Prostate gland (tissue), 2 donors: ENCODE results near the gene COMT.

Experiments
- CTCF ChIP-seq, 4 experiments: fragments of 200-600 bp in 2 of 4; fragments of 450-650 bp in 2 of 4; sonication (generic) in 2 of 4; IDR thresholded peaks; 1 replicate in 3 of 4; 2 replicates in 1 of 4; pipeline ENCODE4 v1.5.1; 2016 to 2019; ENCODE audit warnings: antibody characterized with exemption in 4 of 4, mild to moderate bottlenecking in 2 of 4, moderate library complexity in 2 of 4
- POLR2A ChIP-seq: fragments of 450-650 bp; IDR thresholded peaks from one replicate; pipeline ENCODE4 v1.6.1; 2016; ENCODE audit warnings: antibody characterized with exemption, mild to moderate bottlenecking
- POLR2AphosphoS5 ChIP-seq: sonication (generic); formaldehyde crosslinking; IDR thresholded peaks from one replicate; pipeline ENCODE4 v1.6.1; 2017; ENCODE audit warnings: antibody characterized with exemption

GRCh38 chr22:19904935-19905334 lies 36.6 kb upstream of the COMT start:
- no peak for TF ChIP-seq CTCF (IDR thresholded peaks at IDR 0.05)
- TF ChIP-seq POLR2AphosphoS5: no peak
- TF ChIP-seq POLR2A: no peak
